HG03439 (cell line): ENCODE data around the gene SMIM44.
"Not testable (repeated sequence)": the region's sequence is repeated elsewhere in the genome, so short reads cannot be mapped to it uniquely, and the experiment has no call there.

Experiments used
- ATAC-seq: cut with Tn5 transposase; IDR thresholded peaks from one replicate; pipeline ENCODE4 v1.9.1; 2021; ENCODE audit warnings: mild to moderate bottlenecking, moderate library complexity; ENCODE audit not compliant: unreplicated experiment

SMIM44 gene

DNA sequence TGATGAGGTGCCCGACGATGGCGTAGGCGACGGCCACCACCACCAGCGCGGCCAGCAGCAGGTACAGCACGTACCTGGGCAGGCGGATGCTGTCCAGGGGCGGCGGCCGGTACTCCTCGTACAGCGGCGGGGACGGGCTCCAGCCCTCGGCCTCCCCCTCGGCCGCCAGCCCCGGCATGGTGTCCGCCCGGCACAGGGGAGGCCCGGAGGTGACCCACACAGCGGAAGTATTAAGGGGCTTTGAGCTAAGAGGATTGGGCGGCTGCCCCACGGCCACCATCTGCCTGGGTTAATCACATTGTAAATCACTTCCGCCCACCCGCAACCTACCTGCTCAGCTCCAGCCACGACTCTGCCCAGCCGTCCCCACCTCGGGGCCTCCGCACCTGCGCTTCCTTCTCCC lies at the start of gene SMIM44:
Gene SMIM44, minus strand, starts transcription at position 216 of the 403 bp plus-strand sequence. Its CDS starts 38 bp downstream, at position 178.
- ATAC-seq = no peak

DNA sequence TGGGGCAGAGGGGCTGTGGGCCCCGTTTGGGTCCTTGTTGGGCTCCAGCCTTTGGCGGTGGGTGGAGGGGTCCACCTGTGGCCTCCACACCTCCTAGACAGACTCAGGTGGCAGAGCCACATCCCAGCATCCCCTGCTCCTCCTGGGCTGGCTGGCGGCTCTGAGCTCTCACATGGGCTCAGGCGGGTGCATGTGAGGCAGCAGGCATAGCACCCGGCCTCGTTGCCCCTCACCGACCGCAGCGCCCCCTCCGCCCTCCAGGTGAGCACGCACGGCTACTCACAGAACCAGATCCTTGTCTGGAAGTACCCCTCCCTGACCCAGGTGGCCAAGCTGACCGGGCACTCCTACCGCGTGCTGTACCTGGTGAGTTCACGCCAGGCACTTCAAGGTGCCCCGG lies 49.8 kb upstream of the SMIM44 start:
- ATAC-seq = no peak

DNA sequence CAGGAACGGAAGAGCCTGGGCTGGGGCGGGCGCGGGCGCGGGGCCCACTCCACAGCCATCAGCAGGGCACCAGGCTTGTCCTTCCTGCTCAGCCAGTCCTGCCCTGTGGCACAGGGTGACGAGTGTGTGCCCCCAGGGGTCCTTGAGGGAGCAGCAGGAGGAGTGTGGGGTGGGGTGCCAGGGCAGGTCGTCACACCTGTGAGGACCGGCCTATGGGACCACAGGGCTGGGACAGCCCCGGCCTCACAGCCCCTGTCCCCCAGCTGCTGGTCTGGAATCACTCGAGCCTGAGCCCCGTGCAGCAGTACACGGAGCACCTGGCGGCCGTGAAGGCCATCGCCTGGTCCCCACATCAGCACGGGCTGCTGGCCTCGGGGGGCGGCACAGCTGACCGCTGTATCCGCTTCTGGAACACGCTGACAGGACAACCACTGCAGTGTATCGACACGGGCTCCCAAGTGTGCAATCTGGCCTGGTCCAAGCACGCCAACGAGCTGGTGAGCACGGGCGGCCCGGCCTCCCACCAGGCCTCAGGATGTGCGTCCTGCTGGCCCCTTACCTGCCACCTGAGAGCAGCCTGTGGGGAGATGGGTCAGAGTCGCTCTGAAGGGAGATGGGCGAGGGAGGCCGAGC lies 49.0 kb upstream of the SMIM44 start:
- no peak for ATAC-seq

DNA sequence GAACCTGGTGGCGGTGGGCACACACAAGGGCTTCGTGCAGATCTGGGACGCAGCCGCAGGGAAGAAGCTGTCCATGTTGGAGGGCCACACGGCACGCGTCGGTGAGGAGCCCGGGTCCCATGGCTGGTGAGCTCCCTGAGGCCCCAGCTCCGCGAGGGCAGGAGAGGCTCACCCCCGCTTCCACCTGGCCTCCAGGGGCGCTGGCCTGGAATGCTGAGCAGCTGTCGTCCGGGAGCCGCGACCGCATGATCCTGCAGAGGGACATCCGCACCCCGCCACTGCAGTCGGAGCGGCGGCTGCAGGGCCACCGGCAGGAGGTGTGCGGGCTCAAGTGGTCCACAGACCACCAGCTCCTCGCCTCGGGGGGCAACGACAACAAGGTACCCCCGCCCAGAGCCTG lies 48.5 kb upstream of the SMIM44 start:
- no peak for ATAC-seq

DNA sequence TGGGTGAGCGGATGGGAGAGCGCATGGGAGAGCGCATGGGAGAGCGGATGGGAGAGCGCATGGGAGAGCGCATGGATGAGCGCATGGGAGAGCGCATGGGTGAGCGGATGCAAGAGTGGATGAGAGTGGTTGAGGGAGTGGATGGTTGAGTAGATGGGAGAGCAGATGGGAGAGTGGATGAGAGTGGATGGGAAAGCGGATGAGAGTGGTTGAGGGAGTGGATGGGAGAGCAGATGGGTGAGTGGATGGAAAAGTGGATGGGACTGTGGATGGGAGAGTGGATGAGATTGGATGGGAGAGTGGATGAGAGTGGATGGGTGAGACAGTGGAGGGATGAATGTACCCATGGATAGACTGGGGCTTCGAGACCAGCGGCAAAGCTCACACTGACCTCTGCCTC lies 47.1 kb upstream of the SMIM44 start:
- no peak for ATAC-seq

DNA sequence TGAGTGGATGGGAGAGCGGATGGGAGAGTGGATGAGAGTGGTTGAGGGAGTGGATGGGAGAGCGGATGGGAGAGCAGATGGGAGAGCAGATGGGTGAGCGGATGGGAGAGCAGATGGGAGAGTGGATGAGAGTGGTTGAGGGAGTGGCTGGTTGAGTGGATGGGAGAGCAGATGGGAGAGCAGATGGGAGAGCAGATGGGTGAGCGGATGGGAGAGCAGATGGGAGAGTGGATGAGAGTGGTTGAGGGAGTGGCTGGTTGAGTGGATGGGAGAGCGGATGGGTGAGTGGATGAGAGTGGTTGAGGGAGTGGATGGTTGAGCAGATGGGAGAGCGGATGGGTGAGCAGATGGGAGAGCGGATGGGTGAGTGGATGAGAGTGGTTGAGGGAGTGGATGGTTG lies 46.1 kb upstream of the SMIM44 start:
- not testable (repeated sequence) for ATAC-seq

DNA sequence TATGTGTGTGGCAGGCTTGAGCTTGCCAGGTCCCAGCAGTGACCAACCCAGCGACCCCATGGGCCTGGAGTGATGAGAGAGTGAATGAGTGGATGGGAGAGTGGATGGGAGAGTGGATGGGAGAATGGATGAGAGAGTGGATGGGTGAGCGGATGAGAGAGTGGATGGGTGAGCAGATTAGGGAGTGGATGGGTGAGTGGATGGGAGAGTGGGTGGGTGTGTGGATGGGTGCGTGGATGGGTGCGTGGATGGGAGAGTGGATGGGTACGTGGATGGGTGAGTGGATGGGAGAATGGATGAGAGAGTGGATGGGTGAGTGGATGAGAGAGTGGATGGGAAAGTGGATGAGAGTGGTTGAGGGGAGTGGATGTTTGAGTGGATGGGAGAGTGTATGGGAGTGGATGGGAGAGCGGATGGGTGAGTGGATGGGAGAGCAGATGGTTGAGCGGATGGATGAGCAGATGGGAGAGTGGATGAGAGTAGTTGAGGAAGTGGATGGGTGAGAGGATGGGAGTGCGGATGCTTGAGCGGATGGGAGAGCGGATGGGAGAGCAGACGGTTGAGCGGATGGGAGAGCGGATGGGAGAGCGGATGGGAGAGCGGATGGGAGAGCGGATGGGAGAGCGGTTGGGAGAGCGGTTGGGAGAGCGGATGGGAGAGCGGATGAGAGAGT lies 45.4 kb upstream of the SMIM44 start:
- ATAC-seq = no peak

DNA sequence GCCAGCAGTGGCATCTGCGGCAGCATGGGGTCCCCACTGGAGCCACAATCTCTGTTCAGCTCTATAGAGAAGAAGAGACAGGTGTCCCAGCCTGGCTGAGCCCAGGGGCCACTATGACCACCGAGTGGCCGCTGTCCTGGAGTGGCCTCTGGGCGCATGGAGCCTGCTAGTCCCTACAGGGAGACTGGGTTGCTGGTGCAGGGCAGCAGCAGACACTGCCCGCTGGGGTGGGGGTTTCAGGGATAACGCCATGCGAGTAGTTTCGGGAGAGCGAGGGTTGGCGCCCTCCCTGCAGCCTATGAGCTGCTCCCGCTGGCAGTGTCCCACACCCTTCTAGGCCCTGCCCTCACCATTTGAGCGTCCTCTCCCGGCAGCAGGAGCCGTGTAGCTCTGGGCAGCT lies 44.8 kb upstream of the SMIM44 start:
- no peak for ATAC-seq

DNA sequence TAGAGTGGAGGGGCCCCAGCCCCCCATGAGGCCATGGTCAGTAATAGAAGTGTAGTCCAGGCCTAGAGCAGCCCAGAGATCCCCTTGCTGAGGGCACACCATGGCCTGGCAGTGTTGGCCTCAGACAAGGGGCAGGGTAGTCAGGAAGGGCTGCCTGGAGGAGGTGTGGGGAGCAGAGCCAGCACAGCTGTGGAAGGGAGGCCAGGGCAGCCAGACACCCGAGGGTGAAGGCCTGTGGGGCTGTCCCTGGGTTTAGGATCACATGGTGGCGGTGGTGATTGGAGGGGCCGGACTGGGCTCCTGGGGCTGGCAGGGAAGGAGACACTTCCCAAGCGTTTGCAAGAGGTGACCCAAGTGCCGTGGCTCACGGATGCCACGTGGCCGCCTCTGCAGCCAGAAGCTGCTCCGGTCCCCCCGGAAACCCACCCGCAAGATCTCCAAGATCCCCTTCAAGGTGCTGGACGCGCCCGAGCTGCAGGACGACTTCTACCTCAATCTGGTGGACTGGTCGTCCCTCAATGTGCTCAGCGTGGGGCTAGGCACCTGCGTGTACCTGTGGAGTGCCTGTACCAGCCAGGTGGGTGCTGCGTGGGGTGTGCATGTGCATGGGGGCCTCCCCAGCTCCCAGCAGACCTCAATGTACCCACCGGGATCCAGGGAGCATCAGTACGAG lies 44.1 kb upstream of the SMIM44 start:
- ATAC-seq = no peak

DNA sequence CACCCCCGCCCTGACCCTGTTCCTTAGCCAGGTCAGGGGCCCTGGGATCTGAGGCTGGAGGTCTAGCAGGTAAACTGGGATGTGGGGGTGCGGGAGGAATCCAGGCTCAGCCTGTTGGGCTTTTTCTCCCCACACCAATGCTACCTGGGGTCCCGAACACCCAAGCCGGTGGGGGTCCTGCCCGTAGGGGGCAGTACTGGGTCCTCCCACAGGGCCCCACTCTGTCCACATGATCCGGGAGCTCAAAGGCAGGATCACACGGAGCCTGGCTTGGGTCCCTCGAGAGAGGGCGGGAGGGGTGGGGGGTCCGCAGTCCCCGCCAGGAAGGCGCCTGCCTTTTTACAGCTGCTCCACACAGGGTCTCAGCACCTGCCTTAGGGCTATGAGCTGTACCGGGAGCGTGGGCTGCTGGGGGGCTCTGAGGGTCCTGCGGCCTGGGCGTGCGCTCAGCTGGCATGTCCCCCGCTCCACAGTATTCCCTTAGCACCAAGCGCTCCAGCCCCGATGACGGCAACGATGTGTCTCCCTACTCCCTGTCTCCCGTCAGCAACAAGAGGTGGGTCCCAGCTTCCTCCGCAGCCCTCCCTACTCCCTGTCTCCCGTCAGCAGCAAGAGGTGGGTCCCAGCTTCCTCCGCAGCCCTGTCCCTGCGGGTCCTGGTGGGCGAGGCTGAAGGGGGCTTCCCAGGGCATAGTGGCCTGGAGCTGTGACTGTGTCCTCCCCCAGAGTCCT lies 43.4 kb upstream of the SMIM44 start:
- ATAC-seq = no peak

DNA sequence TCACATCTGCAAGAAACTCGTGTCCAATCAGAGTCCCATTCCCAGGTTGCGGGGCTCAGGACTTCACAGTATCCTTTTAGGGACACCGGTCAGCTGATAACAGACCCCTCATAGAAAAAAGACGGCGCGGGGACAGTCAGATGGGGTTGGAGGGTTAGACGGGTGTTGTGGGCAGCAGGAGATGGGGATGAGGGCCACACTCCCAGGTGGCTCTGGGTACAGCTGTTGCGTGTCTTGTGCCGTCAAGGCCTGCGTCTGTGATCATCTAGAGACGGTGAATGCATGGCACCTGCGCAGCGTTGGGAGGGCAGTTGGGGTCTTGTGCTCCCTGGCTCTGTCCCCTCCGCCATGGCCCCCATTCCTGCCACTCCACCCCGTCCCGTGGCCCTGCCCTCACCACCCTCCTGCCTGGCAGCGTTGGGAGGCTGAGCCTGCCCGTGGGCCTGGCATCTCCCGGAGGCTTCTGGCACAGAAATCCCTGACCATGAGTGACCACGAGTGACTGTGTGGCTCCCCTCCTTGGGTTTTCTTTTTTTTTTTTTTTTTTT lies 41.7 kb upstream of the SMIM44 start:
- no peak for ATAC-seq

DNA sequence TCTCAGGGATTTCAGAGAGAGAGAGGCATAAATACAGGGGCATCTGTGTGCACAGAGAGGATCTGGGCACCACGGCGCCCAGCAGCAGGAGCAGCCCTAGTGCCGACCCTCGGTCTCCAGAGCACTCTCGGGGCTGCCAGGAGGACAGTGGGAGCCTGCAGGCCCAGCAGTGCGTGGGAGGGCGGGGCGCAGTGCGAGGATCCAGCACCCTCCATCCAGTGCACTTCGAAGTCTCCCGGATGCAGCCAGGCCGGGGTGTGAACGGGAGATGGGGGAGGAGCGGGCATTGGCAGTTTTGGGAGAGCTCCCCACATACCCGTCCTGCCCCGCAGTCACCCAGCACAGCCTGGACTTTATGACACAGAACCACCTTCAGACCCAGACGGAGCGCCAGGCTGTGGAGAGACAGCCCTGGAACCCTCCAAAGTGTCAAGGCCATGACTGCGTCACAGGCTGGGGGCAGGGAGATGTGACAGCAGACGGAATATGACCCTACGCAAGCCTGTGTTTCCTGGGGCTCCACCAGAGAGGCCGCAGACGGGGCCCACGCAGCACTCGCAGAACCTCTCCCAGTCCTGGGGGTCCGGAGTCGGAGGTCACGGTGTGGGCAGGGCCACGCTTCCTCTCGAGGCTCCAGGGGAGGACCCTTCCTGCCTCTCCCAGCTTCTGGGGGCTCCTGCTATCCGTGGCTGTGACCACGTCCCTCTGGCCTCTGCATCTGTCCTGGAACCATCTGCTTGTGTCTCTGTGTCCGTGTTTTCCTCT lies 41.0 kb upstream of the SMIM44 start:
- ATAC-seq = no peak

DNA sequence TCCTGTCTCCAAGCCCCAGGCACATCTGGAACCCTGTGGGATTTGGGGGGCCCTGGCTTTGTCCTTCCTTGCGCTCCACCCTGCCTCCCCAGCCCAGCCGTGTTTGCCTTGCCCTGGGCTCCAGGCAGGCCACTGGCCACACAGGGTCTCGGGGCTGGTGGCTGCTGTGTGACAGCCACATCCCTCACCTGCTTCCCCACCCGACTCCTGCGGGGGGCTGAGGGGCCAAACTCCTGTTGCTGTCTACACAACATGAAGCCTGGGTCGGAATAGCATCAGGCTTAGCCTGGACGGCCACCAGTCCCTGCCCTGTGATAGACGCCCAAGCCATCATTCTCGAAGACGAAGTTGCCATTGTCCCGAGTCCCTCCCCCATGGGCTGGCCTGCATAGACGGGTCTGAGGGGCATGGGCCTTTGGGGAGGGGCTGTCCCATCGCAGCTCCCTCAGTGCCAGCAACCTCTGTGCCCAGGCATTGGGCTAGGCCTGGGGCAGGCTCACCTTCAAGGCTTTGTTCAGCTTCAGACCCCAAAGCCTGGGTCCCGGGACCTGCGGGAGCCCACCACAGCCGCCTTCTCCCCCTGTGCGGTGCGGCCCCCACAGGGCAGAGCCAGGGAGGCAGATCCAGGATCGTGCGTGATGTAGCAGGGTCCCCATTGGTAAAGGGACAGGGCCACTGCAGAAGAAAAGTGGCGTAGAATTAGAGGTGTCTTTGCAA lies 40.3 kb upstream of the SMIM44 start:
- ATAC-seq = no peak

DNA sequence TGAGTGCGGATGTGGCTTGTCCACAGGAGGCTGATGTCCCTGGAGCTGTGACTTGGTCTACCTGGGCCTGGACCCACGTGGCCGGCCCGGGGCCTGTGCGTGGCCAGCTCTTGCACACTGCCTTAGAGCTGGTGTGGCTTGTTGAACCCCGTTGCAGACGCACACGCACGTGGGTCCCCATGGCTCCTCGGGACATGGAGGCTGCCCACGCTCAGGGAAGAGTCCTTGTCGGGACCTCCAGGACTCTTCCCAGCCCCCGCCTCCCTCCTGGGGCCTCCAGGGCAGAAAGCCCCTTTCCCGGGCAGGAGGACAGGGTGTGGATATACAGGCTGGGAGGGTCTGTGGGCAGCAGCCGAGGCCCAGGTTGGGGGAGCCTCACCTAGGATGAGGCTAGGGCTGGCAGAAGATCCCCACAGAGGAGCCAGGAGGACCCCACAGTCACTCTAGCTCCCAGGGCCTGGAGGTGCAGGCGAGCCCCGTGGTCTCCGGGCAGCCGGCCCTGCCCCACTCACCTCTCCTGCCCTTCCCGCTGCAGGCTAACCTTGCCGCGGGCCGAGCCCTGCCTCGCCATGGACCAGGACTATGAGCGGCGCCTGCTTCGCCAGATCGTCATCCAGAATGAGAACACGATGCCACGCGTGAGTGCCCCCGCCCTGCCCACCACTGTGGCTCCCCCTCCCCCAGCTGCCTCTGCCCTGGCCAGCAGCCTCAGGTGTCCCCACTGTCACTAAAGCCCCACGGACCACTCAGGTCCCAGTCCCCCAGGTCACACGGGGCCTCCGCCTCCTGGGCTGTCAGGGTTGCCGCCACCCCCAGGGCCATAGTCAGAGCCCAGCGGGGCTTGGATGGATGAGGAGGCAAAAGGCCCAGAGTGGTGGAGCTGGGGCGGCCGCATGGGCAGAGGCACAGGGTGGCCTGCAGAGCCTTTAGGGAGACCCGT lies 39.5 kb upstream of the SMIM44 start:
- no peak for ATAC-seq

DNA sequence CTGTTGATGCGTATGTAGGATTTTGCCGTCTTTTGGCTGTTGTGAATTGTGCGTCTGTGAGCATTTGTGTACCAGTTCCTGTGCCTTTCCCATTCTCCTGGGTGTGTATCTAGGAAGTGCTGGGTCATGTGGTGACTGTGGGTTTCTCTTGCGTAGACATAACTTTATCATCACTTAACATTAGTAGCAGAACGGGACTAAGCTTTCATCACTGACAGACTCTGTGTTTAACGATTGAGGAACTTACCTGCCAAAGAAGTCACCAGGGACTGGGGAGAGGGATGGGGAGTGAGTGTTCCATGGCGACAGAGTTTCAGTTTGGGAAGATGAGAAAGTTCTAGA lies 37.8 kb upstream of the SMIM44 start:
- ATAC-seq = no peak

DNA sequence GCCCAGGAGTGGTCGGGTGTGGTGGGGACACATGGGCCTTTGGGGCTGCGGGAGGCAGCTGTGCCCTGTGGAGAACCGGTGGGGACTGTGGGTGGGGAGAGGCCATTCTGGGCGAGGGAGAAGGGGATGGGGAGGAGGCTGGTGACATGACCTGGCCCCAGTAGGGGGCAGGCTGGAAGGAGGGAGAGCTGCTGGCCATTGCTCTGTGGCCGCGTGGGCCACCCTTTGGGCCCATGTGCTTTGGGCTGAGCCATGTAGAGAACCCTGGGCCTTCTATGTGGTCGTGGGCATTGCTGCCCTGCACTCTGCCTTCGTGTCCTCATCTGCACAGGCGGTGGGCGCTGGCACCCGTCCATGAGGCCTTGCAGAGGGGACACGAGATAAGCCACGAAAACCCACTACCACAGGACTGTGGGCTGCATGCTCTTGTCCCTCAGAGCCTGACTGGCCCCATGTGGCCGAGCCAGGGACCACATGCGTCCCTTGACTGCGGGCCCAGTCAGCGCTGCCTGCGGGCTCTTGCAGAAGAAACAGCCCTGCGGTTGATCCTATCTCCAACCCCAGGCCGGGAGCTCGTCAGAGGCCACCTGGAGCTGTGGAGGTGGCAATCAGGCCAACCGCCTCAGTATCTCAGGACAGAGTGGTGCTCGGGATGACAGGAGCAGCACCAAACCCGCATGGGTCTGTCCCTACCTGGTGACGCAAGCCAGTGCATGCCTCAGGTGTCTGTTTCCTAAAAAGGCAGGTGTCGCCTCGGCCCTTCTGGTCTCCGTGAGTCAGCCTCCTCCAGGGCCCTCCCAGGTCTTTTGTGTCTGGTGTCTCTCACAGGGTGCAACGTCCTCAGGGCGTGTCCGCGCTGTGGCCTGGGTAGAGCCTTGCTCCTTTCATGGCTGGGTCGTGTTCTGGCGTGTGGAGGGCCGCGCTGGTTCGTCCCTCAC lies 37.2 kb upstream of the SMIM44 start:
- ATAC-seq = no peak

DNA sequence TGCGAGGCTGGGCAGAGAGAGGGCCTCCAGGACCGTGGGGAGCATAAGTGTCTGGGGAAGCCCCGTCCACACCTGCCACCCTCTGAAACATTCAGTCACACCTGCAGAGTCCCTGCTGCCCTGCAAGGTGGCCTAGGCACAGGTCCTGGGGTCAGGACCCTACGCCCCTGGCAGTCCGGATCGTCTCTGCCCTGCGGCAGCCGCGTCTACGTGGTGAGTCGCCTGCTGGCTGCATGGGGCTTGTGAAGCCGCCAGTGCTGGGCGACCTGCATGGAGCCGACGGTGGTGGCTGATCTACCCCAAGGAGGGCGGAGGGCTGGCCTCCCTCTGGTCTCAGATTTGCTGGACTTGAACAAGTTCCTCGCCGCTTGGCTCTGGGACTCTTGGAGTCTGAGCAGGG lies 35.9 kb upstream of the SMIM44 start:
- ATAC-seq = no peak

DNA sequence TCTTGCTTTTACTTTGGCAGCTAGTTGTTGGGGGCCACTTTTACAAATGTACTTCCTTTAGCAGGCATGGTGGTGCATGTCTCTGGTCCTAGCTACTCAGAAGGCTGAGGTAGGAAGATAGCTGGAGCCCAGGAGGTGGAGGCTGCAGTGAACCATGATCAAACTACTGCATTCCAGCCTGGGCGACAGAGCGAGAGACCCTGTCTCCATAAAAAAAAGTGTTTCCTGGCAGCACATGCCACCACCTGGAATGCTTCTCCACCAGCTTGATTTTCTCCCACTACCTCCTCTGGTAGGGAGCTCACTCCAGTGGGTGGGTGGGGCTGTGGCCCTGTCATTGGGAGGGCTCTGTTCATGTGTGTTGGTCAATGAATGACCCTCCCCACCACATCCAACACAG lies 35.4 kb upstream of the SMIM44 start:
- no peak for ATAC-seq
